NT2/D1 (cell line): ENCODE measurements around the gene RAB17.

ENCODE experiments used
- DNase-seq: peaks from one replicate; pipeline ENCODE4 v3.0.0-alpha.2; 2011; ENCODE audit warnings: low read depth, low spot score
- H3K27me3 ChIP-seq: 2 replicates; pipeline ENCODE4 v1.6.0; 2011; ENCODE audit warnings: mild to moderate bottlenecking; ENCODE audit not compliant: insufficient read length, insufficient read depth
- H3K36me3 ChIP-seq: 2 replicates; pipeline ENCODE4 v1.6.1; 2011; ENCODE audit warnings: mild to moderate bottlenecking, low read length, mixed read lengths; ENCODE audit not compliant: insufficient read depth, insufficient read length
- H3K4me1 ChIP-seq: 2 replicates; pipeline ENCODE4 v1.5.1; 2011; ENCODE audit not compliant: insufficient read depth, insufficient read length
- H3K4me3 ChIP-seq: 2 replicates; pipeline ENCODE4 v1.5.1; 2011; ENCODE audit warnings: low read depth; ENCODE audit not compliant: insufficient read length
- H3K9ac ChIP-seq: 2 replicates; pipeline ENCODE4 v1.6.0; 2011; ENCODE audit warnings: low read depth; ENCODE audit not compliant: insufficient read length
- H3K9me3 ChIP-seq: 2 replicates; pipeline ENCODE4 v1.5.1; 2011; ENCODE audit warnings: mild to moderate bottlenecking, low read length; ENCODE audit not compliant: insufficient read depth
- SUZ12 ChIP-seq: IDR thresholded peaks from 2 replicates; pipeline ENCODE4 v1.6.1; 2011; ENCODE audit not compliant: insufficient read length, insufficient read depth; ENCODE audit errors: extremely low read depth
- YY1 ChIP-seq: IDR thresholded peaks from 2 replicates; pipeline ENCODE4 v1.6.1; 2011; ENCODE audit not compliant: insufficient read length, insufficient read depth
- ZNF274 ChIP-seq: IDR thresholded peaks from 2 replicates; pipeline ENCODE4 v1.6.1; 2011; ENCODE audit warnings: mild to moderate bottlenecking, low read depth, low read length

The RAB17 gene

DNA sequence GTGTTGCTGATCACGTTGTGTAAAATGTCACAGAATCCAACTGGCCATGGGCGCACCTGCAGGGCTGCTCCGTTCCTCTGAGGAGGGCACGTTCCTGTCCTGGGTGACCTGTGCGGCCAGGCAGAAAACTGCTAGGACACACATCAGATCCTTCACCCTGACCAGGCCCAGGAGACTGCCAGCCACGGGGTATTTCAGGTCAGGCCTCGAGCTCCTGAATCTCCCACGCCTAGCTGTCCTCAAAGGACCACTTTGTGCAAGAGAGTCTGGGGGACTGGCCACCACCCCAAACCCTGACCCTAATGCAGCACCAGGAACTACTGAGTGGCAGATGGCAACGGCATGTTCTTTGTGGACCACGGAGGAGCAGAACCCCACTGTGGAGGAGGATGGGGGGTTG, 13.1 kb downstream of the RAB17 start:
- DNase-seq: no peak
- no peaks in the 10 kb centered on the region for H3K9me3 ChIP-seq
- H3K36me3 ChIP-seq: no peaks in the 10 kb centered on the region
- H3K27me3 ChIP-seq: no peaks in the 10 kb centered on the region
- TF ChIP-seq YY1 (no peak), ZNF274 (no peak), SUZ12 (no peak)
- no peak overlapping the region for H3K9ac ChIP-seq
- H3K4me3 ChIP-seq: no peak overlapping the region
- H3K4me1 ChIP-seq: peaks cover 12% of the 10 kb centered on the region

DNA sequence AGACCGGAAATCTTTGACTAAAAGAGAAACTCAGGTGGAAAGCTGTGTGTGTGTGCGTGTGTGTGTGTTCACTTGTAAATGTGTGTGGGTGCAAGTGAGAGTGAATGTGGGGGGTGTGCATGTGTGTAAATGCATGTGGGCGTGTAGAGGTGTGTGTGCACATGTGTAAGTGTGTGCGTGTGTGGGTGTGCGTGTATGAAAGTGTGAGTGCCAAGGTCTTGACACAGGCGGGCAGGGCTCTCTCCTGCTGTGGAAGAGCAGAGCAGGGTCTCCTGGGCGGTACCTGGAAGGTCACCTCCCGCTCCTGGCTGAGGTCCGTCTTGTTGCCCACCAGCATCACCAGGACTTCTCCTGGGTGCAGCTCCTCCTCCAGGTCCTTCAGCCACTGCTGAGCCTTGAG, 13.6 kb downstream of the RAB17 start:
- H3K4me1 ChIP-seq: peaks cover 10% of the 10 kb centered on the region

DNA sequence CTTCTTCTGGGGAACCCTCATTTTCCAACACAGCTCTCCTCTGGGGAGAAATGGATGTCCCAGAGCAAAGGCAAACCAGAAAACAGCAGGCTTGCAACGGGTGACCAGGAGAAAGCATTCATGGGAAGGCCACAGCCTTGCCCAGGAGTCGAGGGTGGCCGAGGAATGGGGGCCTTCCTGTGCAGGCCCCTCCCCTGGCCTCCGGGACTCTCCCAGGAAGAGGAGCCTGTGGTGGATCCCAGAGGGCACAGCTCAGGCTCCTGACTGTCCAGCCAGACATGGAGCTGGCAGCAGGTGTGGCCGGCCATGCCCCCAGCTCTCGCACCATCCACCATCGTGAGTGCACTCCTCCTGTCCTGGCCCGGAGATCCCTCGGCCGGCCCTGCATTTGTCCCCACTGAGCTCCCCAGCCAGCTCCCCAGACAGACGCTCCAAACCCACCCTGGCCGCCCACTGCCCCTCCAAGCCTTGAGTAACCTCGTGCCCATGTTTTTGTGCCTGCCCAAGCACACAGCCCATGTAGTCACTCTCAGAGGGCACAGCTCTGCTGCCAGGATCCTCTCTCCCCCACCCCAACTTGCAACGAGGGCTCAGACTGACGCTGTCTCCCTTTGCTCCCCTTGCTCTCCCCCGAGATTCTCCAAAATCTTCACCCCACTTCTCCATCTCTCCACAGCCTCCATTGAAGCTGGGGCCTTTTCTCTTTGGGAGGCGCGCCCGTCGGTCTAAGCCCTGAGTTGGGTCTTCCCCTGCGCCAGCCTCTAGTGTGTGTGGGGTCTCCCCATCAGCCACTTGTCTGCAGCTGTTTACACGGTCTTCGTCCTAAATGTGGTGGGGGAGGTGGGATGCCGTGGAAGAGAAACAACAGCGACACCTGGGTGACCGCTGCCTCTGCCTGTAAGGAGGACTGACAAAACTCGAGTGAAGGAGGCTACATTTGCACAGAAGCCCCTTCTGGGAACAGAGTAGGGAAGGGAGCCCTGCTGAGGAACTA, 14.4 kb downstream of the RAB17 start:
- peaks cover 9% of the 10 kb centered on the region for H3K4me1 ChIP-seq
- H3K36me3 ChIP-seq: no peaks in the 10 kb centered on the region
- no peak for TF ChIP-seq SUZ12
- no peak for TF ChIP-seq YY1
- no peak for TF ChIP-seq ZNF274
- H3K27me3 ChIP-seq: no peaks in the 10 kb centered on the region
- H3K9ac ChIP-seq: no peak overlapping the region
- H3K4me3 ChIP-seq: no peak overlapping the region
- DNase-seq: no peak
- no peaks in the 10 kb centered on the region for H3K9me3 ChIP-seq

More for the DNA sequence above, 13.6 kb downstream of the RAB17 start:
- no peak for DNase-seq
- TF ChIP-seq ZNF274: no peak
- TF ChIP-seq YY1: no peak
- TF ChIP-seq SUZ12: no peak
- Histone ChIP-seq H3K9me3 (no peaks in the 10 kb centered on the region), H3K36me3 (no peaks in the 10 kb centered on the region), H3K27me3 (no peaks in the 10 kb centered on the region), H3K9ac (no peak overlapping the region), H3K4me3 (no peak overlapping the region)

DNA sequence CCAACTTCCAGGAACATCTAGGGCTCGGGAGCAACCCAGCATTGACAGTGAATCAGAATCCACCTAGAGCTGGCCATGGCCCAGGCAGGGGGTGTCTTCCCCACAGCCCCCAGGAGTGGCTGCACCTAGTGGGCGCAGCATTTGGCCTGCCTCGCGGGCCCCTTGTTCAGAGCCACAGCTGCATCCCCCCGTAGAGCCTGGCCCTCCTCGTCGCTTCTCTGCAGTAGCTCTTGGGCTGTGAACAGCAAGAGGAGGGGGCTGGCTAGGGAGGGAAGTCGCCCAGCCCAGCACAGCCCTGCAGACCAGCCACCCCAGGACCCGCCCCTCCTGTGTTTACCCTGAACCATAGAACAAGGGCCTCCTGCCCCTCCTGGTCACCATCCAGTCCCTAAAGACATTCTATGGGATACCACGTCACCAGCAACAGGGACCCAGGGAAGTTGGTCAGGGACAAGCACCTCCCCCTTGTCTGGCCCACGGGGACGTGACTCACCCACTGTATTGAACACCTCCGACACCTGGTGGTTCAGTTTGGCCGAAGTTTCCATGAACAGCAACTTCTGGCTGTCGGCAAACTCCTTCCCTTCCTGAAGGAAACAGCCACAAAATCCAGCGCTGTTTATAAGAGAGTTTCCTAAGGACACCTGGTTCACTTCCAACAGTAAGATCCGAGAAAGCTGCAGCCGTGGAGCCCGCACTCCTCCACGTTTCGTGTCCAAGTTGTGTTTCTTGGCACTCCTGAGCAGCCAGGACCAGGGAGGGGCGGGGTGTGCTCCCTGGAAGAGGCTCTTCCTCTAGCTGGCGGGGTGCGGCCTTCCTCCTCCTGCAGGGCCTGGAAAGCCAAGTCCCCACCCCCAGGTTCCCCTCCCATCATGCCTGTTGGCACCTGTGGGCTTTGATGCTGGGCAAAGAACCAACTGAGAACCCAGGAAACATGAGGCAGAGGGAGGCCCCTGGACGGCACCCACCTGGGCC, 15.4 kb downstream of the RAB17 start:
- Histone ChIP-seq H3K36me3 (no peaks in the 10 kb centered on the region), H3K4me3 (no peak overlapping the region), H3K9ac (no peak overlapping the region), H3K27me3 (no peaks in the 10 kb centered on the region), H3K4me1 (peaks cover 9% of the 10 kb centered on the region), H3K9me3 (no peaks in the 10 kb centered on the region)
- no peak for DNase-seq
- TF ChIP-seq ZNF274 (no peak), SUZ12 (no peak), YY1 (no peak)

DNA sequence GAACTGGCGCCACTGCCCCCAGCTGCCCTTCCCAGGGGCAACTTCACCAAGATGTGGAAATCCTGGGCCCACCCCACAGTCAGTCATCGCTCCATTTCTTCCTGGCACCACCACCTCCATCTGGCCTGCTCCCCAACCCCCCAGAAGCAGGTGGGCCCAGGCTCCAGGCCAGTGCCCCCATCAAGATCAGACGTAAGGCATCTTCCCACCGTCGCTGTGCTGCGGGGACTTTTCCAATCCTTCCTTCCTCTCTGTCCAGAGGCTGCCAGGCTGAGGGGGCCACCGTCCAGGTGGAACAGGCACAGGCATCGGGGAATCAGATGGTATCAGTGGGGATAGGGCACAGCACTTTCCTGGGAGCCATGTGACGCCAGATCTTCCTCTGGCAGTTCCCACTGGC, 16.1 kb downstream of the RAB17 start:
- Histone ChIP-seq H3K9ac (no peak overlapping the region), H3K36me3 (no peaks in the 10 kb centered on the region), H3K27me3 (no peaks in the 10 kb centered on the region), H3K9me3 (no peaks in the 10 kb centered on the region), H3K4me3 (no peak overlapping the region), H3K4me1 (peaks cover 9% of the 10 kb centered on the region)
- DNase-seq: no peak
- no peak for TF ChIP-seq ZNF274
- TF ChIP-seq YY1: no peak
- no peak for TF ChIP-seq SUZ12

DNA sequence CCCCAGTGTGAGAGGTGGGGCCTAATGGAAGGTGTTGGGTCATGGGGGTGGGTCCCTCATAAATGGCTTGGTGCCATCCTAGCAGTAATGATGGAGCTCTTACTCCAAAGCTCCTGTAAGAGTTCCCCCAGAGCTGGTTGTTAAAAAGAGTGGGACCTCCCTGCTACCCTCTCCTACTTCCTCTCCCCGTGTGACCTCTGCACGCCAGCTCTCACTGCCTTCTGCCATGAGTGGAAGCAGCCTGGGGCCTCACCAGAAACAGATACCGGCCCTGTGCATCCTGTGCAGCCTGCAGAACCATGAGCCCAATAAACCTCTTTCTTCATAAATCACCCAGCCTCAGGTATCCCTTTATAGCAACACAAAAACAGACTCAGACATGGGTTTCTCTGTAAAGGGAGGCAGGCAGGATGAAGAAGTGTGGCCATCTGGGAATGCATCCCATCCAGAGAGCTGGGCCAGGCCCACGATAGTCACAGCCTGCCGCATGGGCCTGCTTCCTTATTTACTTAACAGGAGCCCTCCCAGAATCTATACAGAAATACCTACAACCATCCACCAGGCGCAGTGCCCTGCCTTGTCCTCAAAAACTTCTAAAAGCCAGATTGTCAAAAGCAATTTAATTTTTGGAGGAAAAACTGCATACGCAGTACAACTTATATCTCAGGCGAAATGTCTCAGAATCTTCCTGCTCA, 16.7 kb downstream of the RAB17 start:
- TF ChIP-seq YY1: no peak
- no peak for TF ChIP-seq ZNF274
- TF ChIP-seq SUZ12: no peak
- no peak overlapping the region for H3K9ac ChIP-seq
- no peak for DNase-seq
- no peaks in the 10 kb centered on the region for H3K9me3 ChIP-seq
- no peaks in the 10 kb centered on the region for H3K36me3 ChIP-seq
- peaks cover 9% of the 10 kb centered on the region for H3K4me1 ChIP-seq
- H3K4me3 ChIP-seq: no peak overlapping the region
- H3K27me3 ChIP-seq: no peaks in the 10 kb centered on the region
